Adrenal gland (tissue), 5 donors: ENCODE data around the gene SYNPO2.

Source experiments
- POLR2A ChIP-seq, 2 donors: fragments of 450-650 bp; IDR thresholded peaks; one replicate each; pipeline ENCODE4 v1.6.1; 2017; ENCODE audit warnings: antibody characterized with exemption in 2 of 2, mild to moderate bottlenecking in 2 of 2, moderate library complexity in 1 of 2
- TF ChIP-seq, protein P1 (sequence below), 6 experiments: fragments of 450-650 bp in 4 of 6; fragments of 200-600 bp in 2 of 6; sonication (generic) in 1 of 6; IDR thresholded peaks; 1 replicate in 5 of 6; 2 replicates in 1 of 6; pipeline versions ENCODE4 v1.5.1 to v1.8.0; 2016 to 2021; ENCODE audit warnings: antibody characterized with exemption in 6 of 6, mild to moderate bottlenecking in 2 of 6, moderate library complexity in 1 of 6
- donor health status: DM: no; HTN: no; CAD: no.

DNA sequence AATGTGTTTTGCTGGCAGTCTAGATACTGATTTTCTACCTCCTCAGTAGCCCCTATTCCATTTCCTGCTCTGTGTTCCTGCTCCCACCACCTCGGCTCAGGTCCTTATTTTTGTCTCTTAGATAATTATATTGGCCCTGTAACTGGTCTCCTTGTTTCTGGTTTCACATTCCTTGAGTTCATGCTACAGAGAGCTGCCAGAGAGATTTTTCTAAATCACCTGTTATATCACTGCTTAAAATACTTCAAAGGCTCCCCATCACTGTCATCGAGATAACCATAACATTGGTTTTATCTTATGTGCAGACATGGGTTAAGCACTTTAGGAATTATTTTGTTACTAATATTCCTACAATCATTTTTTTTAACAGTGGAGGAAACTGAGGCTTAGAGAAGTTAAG, 9.6 kb downstream of the SYNPO2 start:
- TF ChIP-seq POLR2A (IDR thresholded peaks at IDR 0.05), result no peak
- TF ChIP-seq, protein P1, sequence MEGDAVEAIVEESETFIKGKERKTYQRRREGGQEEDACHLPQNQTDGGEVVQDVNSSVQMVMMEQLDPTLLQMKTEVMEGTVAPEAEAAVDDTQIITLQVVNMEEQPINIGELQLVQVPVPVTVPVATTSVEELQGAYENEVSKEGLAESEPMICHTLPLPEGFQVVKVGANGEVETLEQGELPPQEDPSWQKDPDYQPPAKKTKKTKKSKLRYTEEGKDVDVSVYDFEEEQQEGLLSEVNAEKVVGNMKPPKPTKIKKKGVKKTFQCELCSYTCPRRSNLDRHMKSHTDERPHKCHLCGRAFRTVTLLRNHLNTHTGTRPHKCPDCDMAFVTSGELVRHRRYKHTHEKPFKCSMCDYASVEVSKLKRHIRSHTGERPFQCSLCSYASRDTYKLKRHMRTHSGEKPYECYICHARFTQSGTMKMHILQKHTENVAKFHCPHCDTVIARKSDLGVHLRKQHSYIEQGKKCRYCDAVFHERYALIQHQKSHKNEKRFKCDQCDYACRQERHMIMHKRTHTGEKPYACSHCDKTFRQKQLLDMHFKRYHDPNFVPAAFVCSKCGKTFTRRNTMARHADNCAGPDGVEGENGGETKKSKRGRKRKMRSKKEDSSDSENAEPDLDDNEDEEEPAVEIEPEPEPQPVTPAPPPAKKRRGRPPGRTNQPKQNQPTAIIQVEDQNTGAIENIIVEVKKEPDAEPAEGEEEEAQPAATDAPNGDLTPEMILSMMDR (IDR thresholded peaks at IDR 0.05), result no peak
